GM19193 (cell line): ENCODE results near the gene ARHGAP33.

Experiments used
- POLR2A ChIP-seq: IDR thresholded peaks from 4 replicates; pipeline ENCODE4 v1.6.1; 2011; ENCODE audit not compliant: insufficient read depth, insufficient read length; ENCODE audit errors: extremely low read depth

ARHGAP33 gene

DNA sequence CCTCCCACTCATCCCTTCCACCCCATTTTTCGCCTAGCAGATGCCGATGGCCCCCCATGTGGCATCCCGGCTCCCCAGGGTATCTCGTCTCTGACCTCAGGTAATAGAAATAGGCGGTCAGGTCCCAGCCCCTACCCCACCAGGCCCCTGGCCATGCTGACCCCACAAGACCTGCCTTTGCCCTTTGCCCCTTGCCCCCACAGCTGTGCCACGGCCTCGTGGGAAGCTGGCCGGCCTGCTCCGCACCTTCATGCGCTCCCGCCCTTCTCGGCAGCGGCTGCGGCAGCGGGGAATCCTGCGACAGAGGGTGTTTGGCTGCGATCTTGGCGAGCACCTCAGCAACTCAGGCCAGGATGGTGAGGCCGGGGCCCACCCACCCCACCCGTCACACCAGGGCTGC is 5.4 kb downstream of the ARHGAP33 start:
- no peak for TF ChIP-seq POLR2A

- no peak for TF ChIP-seq POLR2A
Measured at GRCh38 chr19:35781650-35782049, 6.3 kb downstream of the ARHGAP33 start.

DNA sequence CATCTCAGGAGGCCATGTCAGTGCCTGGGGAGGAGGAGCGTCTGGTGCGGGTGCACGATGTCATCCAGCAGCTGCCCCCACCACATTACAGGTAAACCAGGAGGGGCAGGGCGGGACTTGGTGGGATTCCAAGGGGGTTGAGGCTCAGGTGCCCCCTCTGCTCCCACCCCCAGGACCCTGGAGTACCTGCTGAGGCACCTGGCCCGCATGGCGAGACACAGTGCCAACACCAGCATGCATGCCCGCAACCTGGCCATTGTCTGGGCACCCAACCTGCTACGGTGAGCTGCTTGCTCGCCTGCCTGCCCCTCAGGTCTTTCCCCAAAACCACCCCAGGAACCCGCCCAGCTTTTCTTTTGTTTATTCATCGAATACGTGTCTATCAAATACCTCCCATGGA is 7.2 kb downstream of the ARHGAP33 start:
- no peak for TF ChIP-seq POLR2A

DNA sequence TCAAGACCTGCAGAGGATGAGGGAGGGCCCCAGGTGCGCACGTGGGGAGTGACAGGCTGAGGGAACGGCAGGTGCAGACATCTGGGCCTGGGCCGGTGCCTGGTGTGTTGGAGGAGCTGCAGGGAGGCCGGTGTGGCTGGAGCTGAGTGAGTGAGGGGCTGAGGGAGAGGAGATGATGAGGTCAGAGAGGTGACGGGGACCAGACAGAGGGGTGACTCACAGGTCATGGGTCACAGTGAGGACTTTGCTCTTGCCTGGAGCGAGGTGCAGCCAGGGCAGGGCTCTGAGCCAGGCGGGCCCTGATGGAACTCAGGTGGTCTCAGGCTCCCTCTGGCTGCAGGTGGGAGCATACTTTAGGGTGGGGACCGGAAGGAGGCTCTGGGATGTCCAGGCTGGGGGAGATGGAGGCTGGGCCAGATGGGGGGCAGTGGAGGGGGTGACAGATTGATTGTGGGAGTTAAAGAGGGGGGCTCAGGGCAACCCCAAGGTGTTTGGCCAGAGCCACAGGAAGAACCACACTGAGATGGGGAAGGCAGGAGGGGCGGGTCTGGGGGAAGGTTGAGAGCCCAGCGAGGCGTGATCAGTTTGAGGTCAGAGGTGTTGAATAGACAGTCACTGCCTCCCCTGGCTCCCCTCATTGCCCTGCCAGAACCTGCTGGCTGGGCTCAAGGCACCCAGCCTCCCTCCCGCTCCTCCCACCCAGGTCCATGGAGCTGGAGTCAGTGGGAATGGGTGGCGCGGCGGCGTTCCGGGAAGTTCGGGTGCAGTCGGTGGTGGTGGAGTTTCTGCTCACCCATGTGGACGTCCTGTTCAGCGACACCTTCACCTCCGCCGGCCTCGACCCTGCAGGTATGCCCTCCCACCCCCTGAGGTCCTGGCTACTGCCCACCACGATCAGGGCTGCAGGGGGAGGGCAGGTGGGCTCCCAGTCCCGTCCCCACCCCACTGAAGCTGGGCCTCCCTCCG is 8.4 kb downstream of the ARHGAP33 start:
- no peak for TF ChIP-seq POLR2A

GRCh38 chr19:35784503-35785338 is 9.4 kb downstream of the ARHGAP33 start:
- no peak for TF ChIP-seq POLR2A

DNA sequence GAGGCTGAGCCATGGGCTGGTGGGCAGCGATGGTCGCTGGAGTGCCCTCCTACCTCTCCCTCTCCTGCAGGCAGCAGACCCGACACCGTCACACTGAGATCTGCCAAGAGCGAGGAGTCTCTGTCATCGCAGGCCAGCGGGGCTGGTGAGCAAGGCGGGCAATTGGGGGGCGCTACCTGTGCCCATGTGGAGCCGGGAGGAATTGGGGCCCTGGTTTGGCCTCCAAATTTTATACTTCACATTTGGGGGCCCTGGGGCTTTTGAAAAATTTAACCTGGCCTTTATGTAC is 9.9 kb downstream of the ARHGAP33 start:
- no peak for TF ChIP-seq POLR2A

- no peak for TF ChIP-seq POLR2A
Measured at GRCh38 chr19:35786299-35787160, 11.2 kb downstream of the ARHGAP33 start.

- no peak for TF ChIP-seq POLR2A
Measured at GRCh38 chr19:35787227-35787799, 11.9 kb downstream of the ARHGAP33 start.

GRCh38 chr19:35788205-35788960 is 13.0 kb downstream of the ARHGAP33 start:
- no peak for TF ChIP-seq POLR2A

DNA sequence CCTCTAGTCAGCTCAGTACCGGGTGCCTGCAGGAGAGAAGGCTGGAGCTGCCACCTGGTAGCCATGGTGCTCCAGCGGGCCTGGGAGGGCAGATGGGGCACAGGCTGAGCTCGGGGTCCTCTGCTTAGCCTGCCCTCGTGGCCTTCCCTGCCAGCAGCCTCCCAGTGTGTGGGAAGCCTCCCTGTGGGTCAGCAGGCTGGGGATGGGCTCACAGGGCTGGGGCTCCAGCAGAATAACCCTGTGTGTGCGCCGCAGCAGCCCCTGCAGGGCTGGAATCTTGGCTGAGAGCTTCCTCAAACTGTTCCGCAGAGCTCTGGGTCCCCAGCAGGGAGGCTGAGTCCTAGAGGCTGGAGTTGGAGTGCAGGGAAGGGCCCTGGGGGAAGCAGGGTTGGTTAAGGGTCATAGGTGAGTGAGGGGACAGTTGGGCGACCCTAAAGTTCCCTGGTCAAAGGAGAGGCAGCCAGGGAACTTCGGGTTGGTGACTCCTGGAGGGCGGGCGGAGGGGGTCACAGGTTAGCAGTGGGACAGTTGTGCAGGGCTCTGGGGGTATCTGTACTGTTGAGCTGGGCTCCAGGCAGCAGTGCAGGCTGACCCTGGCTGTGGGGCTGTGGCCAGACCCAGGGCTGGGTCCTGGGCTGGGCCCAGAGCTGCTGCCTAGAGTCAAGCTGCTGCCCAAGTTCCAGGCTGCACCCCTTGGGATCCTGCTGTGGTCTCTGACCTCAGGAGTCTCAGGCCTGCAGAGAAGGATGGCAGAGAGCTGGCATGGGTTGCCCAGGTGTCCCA is 14.0 kb downstream of the ARHGAP33 start:
- TF ChIP-seq POLR2A = no peak

- no peak for TF ChIP-seq POLR2A
Measured at GRCh38 chr19:35789978-35790944, 14.9 kb downstream of the ARHGAP33 start.
